ENCODE results near the gene TNF. TPM values are rescaled to one million over a fixed set of nuclear protein-coding genes. Genes with fewer than 3 reads are reported as not detected.
A peak's percentile ranks its signal among the peaks of the same experiment; 100 is the strongest.

Gene TNF
- total and polyA plus RNA-seq, 2 of the 13 experiments (the other 11 are each of a cell fraction or from before 2014, with no cell fraction given) = not detected

DNA sequence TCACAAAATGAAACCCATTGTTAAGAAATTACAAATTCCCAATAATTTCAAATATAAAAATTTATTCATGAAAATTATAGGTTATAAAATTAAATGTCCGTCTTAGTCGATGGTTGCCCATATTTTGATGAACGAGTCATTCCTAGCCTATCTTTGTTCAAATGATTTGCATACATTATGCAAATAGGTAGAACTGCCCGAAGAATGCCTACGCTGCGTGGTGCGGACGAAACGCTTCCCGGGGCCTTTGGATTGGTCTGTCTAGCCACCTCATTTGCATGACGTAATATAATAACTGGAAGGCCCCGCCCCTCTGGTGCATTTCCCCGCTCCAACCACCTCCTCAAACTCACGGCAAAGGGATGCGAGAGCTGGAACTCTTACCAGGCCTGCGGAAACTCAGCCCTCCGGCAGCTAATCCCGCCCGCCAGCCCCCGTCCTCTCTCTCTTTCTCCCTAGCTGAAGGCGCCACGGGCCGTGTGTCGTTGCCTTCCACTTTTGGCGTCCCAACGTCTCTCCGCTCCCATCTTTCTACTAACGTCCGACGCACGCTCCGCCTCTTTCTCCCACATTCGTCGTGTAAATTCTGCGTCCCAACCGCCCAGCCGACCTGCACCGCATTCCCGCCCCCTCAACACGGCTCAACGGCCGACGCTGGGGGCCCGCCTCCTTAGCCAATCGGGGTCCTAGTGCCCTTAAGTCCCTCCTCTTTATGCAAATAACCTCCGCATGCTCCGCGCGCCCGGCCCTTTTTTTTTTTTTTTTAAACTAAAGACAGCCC lies 44.6 kb downstream of the TNF start (continued):
- TF ChIP-seq SALL2 (CRISPR knock-in tag; IDR thresholded peaks at IDR 0.05) (peak; percentile 44; the same call in 1 of the 2 replicates), ZNF121 (CRISPR knock-in tag; IDR thresholded peaks at IDR 0.05) (0 out of 2 replicates have a peak, but pooled peaks have one; percentile 21), ZFP36L1 (CRISPR knock-in tag; IDR thresholded peaks at IDR 0.05) (peak; percentile 87; the same call in 1 of the 2 replicates), FLYWCH1 (CRISPR knock-in tag; IDR thresholded peaks at IDR 0.05) (no peak), HOXA7 (CRISPR knock-in tag; IDR thresholded peaks at IDR 0.05) (no peak), ZNF776 (CRISPR knock-in tag; IDR thresholded peaks at IDR 0.05) (no peak; the same call in 1 of the 2 replicates), ZNF816 (CRISPR knock-in tag; IDR thresholded peaks at IDR 0.05; ENCODE audit: borderline replicate concordance) (peak; percentile 31), TOE1 (CRISPR knock-in tag; IDR thresholded peaks at IDR 0.05) (0 out of 2 replicates have a peak, but pooled peaks have one; percentile 21), ZNF326 (CRISPR knock-in tag; IDR thresholded peaks at IDR 0.05; ENCODE audit: borderline replicate concordance) (no peak), ZNF75D (CRISPR knock-in tag; IDR thresholded peaks at IDR 0.05; ENCODE audit: borderline replicate concordance) (no peak; the same call in 1 of the 2 replicates), GFI1 (CRISPR knock-in tag; IDR thresholded peaks at IDR 0.05; ENCODE audit: borderline replicate concordance) (peak; percentile 52), MYNN (CRISPR knock-in tag; IDR thresholded peaks at IDR 0.05; ENCODE audit: low read depth) (no peak), ZNF256 (CRISPR knock-in tag; conservative IDR thresholded peaks at IDR 0.05) (no peak), ZNF510 (CRISPR knock-in tag; IDR thresholded peaks at IDR 0.05; ENCODE audit: low read depth) (peak; percentile 86; the same call in 1 of the 2 replicates), ZBTB8A (CRISPR knock-in tag; IDR thresholded peaks at IDR 0.05; ENCODE audit: borderline replicate concordance, low read depth) (peak; percentile 19; the same call in 1 of the 2 replicates), MTA1 (CRISPR knock-in tag; IDR thresholded peaks at IDR 0.05; ENCODE audit: borderline replicate concordance) (peak; percentile 69; the same call in 1 of the 2 replicates)
- TF ChIP-seq, protein P1, sequence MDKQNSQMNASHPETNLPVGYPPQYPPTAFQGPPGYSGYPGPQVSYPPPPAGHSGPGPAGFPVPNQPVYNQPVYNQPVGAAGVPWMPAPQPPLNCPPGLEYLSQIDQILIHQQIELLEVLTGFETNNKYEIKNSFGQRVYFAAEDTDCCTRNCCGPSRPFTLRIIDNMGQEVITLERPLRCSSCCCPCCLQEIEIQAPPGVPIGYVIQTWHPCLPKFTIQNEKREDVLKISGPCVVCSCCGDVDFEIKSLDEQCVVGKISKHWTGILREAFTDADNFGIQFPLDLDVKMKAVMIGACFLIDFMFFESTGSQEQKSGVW (CRISPR knock-in tag; IDR thresholded peaks at IDR 0.05; ENCODE audit: borderline replicate concordance) = no peak
- TF ChIP-seq, protein P2, sequence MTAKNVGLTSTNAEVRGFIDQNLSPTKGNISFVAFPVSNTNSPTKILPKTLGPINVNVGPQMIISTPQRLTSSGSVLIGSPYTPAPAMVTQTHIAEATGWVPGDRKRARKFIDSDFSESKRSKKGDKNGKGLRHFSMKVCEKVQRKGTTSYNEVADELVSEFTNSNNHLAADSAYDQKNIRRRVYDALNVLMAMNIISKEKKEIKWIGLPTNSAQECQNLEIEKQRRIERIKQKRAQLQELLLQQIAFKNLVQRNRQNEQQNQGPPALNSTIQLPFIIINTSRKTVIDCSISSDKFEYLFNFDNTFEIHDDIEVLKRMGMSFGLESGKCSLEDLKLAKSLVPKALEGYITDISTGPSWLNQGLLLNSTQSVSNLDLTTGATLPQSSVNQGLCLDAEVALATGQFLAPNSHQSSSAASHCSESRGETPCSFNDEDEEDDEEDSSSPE (CRISPR knock-in tag; IDR thresholded peaks at IDR 0.05) = peak; percentile 97
- TF ChIP-seq, protein P3, sequence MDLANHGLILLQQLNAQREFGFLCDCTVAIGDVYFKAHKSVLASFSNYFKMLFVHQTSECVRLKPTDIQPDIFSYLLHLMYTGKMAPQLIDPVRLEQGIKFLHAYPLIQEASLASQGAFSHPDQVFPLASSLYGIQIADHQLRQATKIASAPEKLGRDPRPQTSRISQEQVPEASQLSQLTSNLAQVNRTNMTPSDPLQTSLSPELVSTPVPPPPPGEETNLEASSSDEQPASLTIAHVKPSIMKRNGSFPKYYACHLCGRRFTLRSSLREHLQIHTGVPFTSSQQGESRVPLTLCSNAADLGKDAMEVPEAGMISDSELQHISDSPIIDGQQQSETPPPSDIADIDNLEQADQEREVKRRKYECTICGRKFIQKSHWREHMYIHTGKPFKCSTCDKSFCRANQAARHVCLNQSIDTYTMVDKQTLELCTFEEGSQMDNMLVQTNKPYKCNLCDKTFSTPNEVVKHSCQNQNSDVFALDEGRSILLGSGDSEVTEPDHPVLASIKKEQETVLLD (CRISPR knock-in tag; IDR thresholded peaks at IDR 0.05; ENCODE audit: low read depth) = no peak
- TF ChIP-seq, protein P4, sequence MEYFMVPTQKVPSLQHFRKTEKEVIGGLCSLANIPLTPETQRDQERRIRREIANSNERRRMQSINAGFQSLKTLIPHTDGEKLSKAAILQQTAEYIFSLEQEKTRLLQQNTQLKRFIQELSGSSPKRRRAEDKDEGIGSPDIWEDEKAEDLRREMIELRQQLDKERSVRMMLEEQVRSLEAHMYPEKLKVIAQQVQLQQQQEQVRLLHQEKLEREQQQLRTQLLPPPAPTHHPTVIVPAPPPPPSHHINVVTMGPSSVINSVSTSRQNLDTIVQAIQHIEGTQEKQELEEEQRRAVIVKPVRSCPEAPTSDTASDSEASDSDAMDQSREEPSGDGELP (IDR thresholded peaks at IDR 0.05; ENCODE audit: borderline replicate concordance, low read depth) = no peak
- TF ChIP-seq, protein P5, sequence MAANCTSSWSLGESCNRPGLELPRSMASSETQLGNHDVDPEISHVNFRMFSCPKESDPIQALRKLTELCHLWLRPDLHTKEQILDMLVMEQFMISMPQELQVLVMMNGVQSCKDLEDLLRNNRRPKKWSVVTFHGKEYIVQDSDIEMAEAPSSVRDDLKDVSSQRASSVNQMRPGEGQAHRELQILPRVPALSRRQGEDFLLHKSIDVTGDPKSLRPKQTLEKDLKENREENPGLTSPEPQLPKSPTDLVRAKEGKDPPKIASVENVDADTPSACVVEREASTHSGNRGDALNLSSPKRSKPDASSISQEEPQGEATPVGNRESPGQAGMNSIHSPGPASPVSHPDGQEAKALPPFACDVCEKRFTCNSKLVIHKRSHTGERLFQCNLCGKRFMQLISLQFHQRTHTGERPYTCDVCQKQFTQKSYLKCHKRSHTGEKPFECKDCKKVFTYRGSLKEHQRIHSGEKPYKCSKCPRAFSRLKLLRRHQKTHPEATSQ (CRISPR knock-in tag; IDR thresholded peaks at IDR 0.05; ENCODE audit: borderline replicate concordance) = peak; percentile 85; the same call in 1 of the 2 replicates
- TF ChIP-seq, protein P6, sequence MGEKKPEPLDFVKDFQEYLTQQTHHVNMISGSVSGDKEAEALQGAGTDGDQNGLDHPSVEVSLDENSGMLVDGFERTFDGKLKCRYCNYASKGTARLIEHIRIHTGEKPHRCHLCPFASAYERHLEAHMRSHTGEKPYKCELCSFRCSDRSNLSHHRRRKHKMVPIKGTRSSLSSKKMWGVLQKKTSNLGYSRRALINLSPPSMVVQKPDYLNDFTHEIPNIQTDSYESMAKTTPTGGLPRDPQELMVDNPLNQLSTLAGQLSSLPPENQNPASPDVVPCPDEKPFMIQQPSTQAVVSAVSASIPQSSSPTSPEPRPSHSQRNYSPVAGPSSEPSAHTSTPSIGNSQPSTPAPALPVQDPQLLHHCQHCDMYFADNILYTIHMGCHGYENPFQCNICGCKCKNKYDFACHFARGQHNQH (CRISPR knock-in tag; IDR thresholded peaks at IDR 0.05) = no peak
